Mammary epithelial cell (primary cell): ENCODE results near the gene TNN.

Experiments
- EZH2 ChIP-seq: IDR thresholded peaks from 2 replicates; pipeline ENCODE4 v1.6.1; 2012; ENCODE audit warnings: low read length, inconsistent platforms, borderline replicate concordance
- TF ChIP-seq, protein P1 (sequence below), 2 donors: IDR thresholded peaks in 1 of 2; conservative IDR thresholded peaks in 1 of 2; 2 replicates each; pipeline ENCODE4 v1.5.1; 2011 to 2012; ENCODE audit warnings: inconsistent platforms in 2 of 2, low read length in 2 of 2, mild to moderate bottlenecking in 2 of 2, control low read depth in 1 of 2, low read depth in 1 of 2; ENCODE audit not compliant: insufficient read depth in 1 of 2; ENCODE audit errors: extremely low read depth in 1 of 2

DNA sequence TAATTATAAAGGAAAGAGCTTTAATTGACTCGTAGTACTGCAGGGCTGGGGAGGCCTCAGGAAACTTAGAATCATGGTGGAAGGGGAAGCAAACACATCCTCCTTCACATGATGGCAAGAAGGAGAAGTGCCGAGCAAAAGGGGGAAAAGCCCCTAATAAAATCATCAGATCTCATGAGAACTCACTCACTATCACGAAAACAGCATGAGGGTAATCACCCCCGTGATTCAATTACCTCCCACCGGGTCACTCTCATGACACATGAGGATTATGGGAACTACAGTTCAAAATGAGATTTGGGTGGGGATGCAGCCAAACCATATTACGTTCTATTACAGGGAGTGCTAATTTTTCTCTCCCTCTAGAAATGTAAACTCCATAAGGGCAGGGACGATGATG lies 30.2 kb upstream of the TNN start:
- TF ChIP-seq, protein P1, sequence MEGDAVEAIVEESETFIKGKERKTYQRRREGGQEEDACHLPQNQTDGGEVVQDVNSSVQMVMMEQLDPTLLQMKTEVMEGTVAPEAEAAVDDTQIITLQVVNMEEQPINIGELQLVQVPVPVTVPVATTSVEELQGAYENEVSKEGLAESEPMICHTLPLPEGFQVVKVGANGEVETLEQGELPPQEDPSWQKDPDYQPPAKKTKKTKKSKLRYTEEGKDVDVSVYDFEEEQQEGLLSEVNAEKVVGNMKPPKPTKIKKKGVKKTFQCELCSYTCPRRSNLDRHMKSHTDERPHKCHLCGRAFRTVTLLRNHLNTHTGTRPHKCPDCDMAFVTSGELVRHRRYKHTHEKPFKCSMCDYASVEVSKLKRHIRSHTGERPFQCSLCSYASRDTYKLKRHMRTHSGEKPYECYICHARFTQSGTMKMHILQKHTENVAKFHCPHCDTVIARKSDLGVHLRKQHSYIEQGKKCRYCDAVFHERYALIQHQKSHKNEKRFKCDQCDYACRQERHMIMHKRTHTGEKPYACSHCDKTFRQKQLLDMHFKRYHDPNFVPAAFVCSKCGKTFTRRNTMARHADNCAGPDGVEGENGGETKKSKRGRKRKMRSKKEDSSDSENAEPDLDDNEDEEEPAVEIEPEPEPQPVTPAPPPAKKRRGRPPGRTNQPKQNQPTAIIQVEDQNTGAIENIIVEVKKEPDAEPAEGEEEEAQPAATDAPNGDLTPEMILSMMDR (conservative IDR thresholded peaks at IDR 0.05 in 1 of 2, IDR thresholded peaks at IDR 0.05 in 1 of 2; ENCODE audit: extremely low read depth in 1 of 2, insufficient read depth in 1 of 2, low read depth in 1 of 2, low read length in 2 of 2): no peak
- no peak for TF ChIP-seq EZH2
